Erythroblast (primary cell): Measurements from ENCODE around the gene TECPR1.

Source experiments
- DNase-seq, 2 experiments: peaks; one replicate each; lab custom pipeline; 2025; lab: John Stamatoyannopoulos, UW
- GATA1 ChIP-seq: IDR thresholded peaks from 2 replicates; pipeline ENCODE4 v1.6.1; 2011; ENCODE audit warnings: low read depth, mild to moderate bottlenecking, control low read depth, low read length, moderate library complexity
- POLR2A ChIP-seq: IDR thresholded peaks from 2 replicates; pipeline ENCODE4 v1.6.1; 2011; ENCODE audit warnings: mild to moderate bottlenecking, low read length

The TECPR1 gene

GRCh38 chr7:98231493-98232262 is 20.4 kb downstream of the TECPR1 start:
- no peak for TF ChIP-seq GATA1
- TF ChIP-seq POLR2A, result no peak
- no peak for DNase-seq

- DNase-seq, result no peak
- no peak for TF ChIP-seq GATA1
Measured at GRCh38 chr7:98230746-98231471, 21.1 kb downstream of the TECPR1 start.

- DNase-seq, result no peak
- TF ChIP-seq GATA1, result no peak
- no peak for TF ChIP-seq POLR2A
Measured at GRCh38 chr7:98229991-98230745, 21.9 kb downstream of the TECPR1 start.

GRCh38 chr7:98229441-98229840 is 22.6 kb downstream of the TECPR1 start:
- no peak for DNase-seq
- TF ChIP-seq GATA1 (no peak), POLR2A (no peak)

GRCh38 chr7:98228801-98229200 is 23.2 kb downstream of the TECPR1 start:
- DNase-seq, result no peak
- no peak for TF ChIP-seq GATA1

GRCh38 chr7:98227939-98228338 is 24.1 kb downstream of the TECPR1 start:
- DNase-seq, result no peak

GRCh38 chr7:98225913-98226614 is 26.0 kb downstream of the TECPR1 start:
- TF ChIP-seq POLR2A, result no peak
- TF ChIP-seq GATA1, result no peak
- no peak for DNase-seq

More at GRCh38 chr7:98227939-98228338, 24.1 kb downstream of the TECPR1 start:
- no peak for TF ChIP-seq POLR2A
- no peak for TF ChIP-seq GATA1

- no peak for DNase-seq
- TF ChIP-seq POLR2A (no peak), GATA1 (no peak)
Measured at GRCh38 chr7:98224701-98225181, 27.3 kb downstream of the TECPR1 start.

- TF ChIP-seq POLR2A, result no peak
- no peak for TF ChIP-seq GATA1
- no peak for DNase-seq
Measured at GRCh38 chr7:98223898-98224700, 27.9 kb downstream of the TECPR1 start.

GRCh38 chr7:98223351-98223897 is 28.6 kb downstream of the TECPR1 start:
- TF ChIP-seq POLR2A (no peak), GATA1 (no peak)

GRCh38 chr7:98222533-98223195 is 29.4 kb downstream of the TECPR1 start:
- TF ChIP-seq POLR2A, result no peak
- no peak for TF ChIP-seq GATA1
- DNase-seq, result no peak

More at GRCh38 chr7:98223351-98223897, 28.6 kb downstream of the TECPR1 start:
- DNase-seq, result no peak
